Neural progenitor cell (in vitro differentiated cells): ENCODE results near the gene ACACA.

Experiments used
- CTCF ChIP-seq: fragments of 200-600 bp; sonication (generic); IDR thresholded peaks from 2 replicates; pipeline ENCODE4 v1.5.1; 2017; ENCODE audit warnings: antibody characterized with exemption, mild to moderate bottlenecking
- EZH2 ChIP-seq: fragments of 200-600 bp; sonication (generic); IDR thresholded peaks from 2 replicates; pipeline ENCODE4 v1.6.1; 2017; ENCODE audit warnings: antibody characterized with exemption, mild to moderate bottlenecking, moderate library complexity

DNA sequence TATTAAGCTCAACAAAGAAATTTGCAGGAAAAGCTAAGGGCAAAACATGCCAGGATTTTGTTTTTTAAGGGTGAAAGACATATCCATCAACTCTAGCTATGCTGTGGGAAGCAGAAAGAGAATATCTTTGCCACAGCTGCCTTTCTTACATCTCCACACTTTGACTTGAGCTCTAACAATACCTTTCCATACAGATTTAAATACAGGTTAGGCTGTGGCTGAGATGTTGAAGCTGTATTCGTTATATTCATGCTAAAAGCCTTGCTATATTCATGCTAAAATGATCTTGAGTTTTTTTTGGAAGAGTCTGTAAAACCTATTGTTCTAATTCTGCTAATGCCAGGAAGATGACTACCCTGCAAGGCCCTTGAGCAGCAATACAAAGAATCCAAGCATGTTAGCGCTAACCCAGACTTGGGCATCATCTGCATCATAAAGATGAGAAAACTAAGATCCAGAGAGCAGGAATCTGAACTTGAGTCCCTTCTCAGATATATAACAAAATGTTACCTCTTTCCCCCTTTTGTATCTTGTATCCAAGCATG is 235.7 kb downstream of the ACACA start:
- TF ChIP-seq EZH2 (no peak), CTCF (no peak)
